C4-2B (cell line): ENCODE measurements around the gene TMTC1.

Experiments used
- H3K27ac ChIP-seq: fragments of 450-650 bp; 2 replicates; pipeline ENCODE4 v1.5.1; 2017
- CTCF ChIP-seq: fragments of 450-650 bp; conservative IDR thresholded peaks from 2 replicates; pipeline ENCODE4 v1.5.1; 2017; ENCODE audit warnings: mild to moderate bottlenecking
- ZFX ChIP-seq: fragments of 450-650 bp; IDR thresholded peaks from 2 replicates; pipeline ENCODE4 v1.6.1; 2017

Gene TMTC1

GRCh38 chr12:29582677-29583272 lies 201.0 kb downstream of the TMTC1 start:
- no peak overlapping the region for H3K27ac ChIP-seq
- TF ChIP-seq CTCF (no peak), ZFX (no peak)

- TF ChIP-seq ZFX (no peak), CTCF (no peak)
- H3K27ac ChIP-seq = no peak overlapping the region
These were observed 201.6 kb downstream of the TMTC1 start for GRCh38 chr12:29582146-29582545.

GRCh38 chr12:29581631-29582030 lies 202.1 kb downstream of the TMTC1 start:
- TF ChIP-seq ZFX (no peak), CTCF (no peak)
- H3K27ac ChIP-seq = no peak overlapping the region

GRCh38 chr12:29580971-29581370 lies 202.8 kb downstream of the TMTC1 start:
- H3K27ac ChIP-seq = no peak overlapping the region
- TF ChIP-seq CTCF = no peak
- no peak for TF ChIP-seq ZFX

GRCh38 chr12:29578731-29579130 lies 205.0 kb downstream of the TMTC1 start:
- H3K27ac ChIP-seq = no peak overlapping the region
- TF ChIP-seq ZFX = no peak
- TF ChIP-seq CTCF = no peak

DNA sequence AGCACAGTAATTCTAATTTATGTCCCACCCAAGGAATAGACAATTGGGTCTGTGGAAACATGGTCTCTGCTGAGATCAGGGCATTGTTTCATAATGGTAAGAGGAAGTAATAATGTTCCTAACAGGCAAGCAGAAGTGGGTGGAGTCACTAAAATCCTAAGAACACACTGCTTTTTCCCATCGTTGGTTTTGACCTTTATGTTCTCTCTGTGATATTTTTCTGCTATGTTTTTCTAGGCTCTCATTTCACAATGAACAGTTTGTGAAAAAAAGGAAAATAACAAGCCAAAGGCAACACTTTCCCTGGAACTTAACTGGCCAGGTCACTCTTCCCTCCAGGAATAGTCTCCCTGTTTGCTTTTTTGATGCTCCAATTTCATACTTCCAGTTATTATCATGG lies 205.7 kb downstream of the TMTC1 start:
- no peak overlapping the region for H3K27ac ChIP-seq
- TF ChIP-seq ZFX (no peak), CTCF (no peak)

DNA sequence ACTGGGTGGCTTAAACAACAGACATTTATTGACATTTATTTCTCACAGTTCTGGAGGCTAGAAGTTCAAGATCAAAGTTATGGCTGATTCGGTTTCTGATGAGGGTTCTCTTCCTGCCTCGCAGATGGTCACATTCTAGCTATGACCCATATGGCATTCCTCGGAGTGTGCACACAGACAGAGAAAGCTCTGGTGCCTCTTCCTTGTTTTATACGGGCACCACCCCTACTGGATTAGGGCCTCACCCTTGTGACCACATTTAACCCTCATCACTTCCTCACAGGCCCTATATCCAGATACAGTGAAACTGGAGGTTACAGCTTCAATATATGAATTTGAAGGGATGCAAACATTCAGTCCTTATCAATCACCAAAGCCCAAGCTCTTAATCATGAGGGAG lies 209.2 kb downstream of the TMTC1 start:
- TF ChIP-seq ZFX = no peak
- no peak for TF ChIP-seq CTCF

More for the DNA sequence above, 209.2 kb downstream of the TMTC1 start:
- H3K27ac ChIP-seq = no peak overlapping the region
